Liver (tissue), 9 donors: Measurements from ENCODE around the gene TMEM53. TPM values are rescaled to one million over a fixed set of nuclear protein-coding genes. Genes with fewer than 3 reads are reported as not detected.

ENCODE experiments used
- DNase-seq: peaks from one replicate; pipeline ENCODE4 v3.0.0-alpha.2; 2017; ENCODE audit warnings: low spot score
- H3K27ac ChIP-seq, 2 donors: one replicate each; pipeline ENCODE4 v1.7.0; 2013; ENCODE audit warnings: inconsistent platforms in 2 of 2, low read length in 2 of 2, control low read depth in 1 of 2, low read depth in 1 of 2, mild to moderate bottlenecking in 1 of 2
- H3K27me3 ChIP-seq, 4 donors: one replicate each; pipeline versions ENCODE4 v1.6.1 to v1.7.0; 2013; ENCODE audit warnings: low read length in 3 of 4, inconsistent platforms in 1 of 4, mild to moderate bottlenecking in 1 of 4, moderate library complexity in 1 of 4; ENCODE audit not compliant: control insufficient read depth in 4 of 4, insufficient read depth in 4 of 4
- H3K36me3 ChIP-seq, 4 donors: one replicate each; pipeline versions ENCODE4 v1.6.1 to v1.7.0; 2013; ENCODE audit warnings: low read length in 3 of 4, mild to moderate bottlenecking in 3 of 4, low read depth in 1 of 4, moderate library complexity in 1 of 4; ENCODE audit not compliant: control insufficient read depth in 4 of 4, insufficient read depth in 3 of 4
- H3K4me1 ChIP-seq, 4 donors: one replicate each; pipeline versions ENCODE4 v1.6.1 to v1.7.0; 2013; ENCODE audit warnings: low read length in 3 of 4, mild to moderate bottlenecking in 3 of 4, moderate library complexity in 1 of 4; ENCODE audit not compliant: control insufficient read depth in 4 of 4, insufficient read depth in 4 of 4
- H3K4me3 ChIP-seq, 3 donors: one replicate each; pipeline versions ENCODE4 v1.6.1 to v1.7.0; 2013; ENCODE audit warnings: low read length in 3 of 3, control low read depth in 1 of 3, low read depth in 1 of 3, mild to moderate bottlenecking in 1 of 3
- H3K9ac ChIP-seq, 2 donors: one replicate each; pipeline ENCODE4 v1.7.0; 2013; ENCODE audit warnings: low read length in 2 of 2, mild to moderate bottlenecking in 2 of 2, moderate library complexity in 2 of 2, control low read depth in 1 of 2, low read depth in 1 of 2
- H3K9me3 ChIP-seq, 4 donors: one replicate each; pipeline versions ENCODE4 v1.6.1 to v1.7.0; 2013; ENCODE audit warnings: low read length in 3 of 4; ENCODE audit not compliant: control insufficient read depth in 4 of 4
- EGR1 ChIP-seq, 2 donors: IDR thresholded peaks; 2 replicates each; pipeline ENCODE4 v1.6.1; 2016 to 2018; ENCODE audit warnings: antibody characterized with exemption in 2 of 2, low read depth in 2 of 2
- FOXA1 ChIP-seq: IDR thresholded peaks from 2 replicates; pipeline ENCODE4 v1.6.1; 2016; ENCODE audit warnings: antibody characterized with exemption
- FOXA2 ChIP-seq: IDR thresholded peaks from 2 replicates; pipeline ENCODE4 v1.6.1; 2016; ENCODE audit warnings: antibody characterized with exemption
- GABPA ChIP-seq, 2 donors: IDR thresholded peaks in 1 of 2; conservative IDR thresholded peaks in 1 of 2; 2 replicates each; pipeline ENCODE4 v1.6.1; 2016; ENCODE audit warnings: antibody characterized with exemption in 2 of 2, mild to moderate bottlenecking in 1 of 2, moderate library complexity in 1 of 2
- HNF4A ChIP-seq, 2 donors: conservative IDR thresholded peaks; 2 replicates each; pipeline ENCODE4 v1.6.1; 2016; ENCODE audit warnings: antibody characterized with exemption in 2 of 2, mild to moderate bottlenecking in 2 of 2
- HNF4G ChIP-seq: IDR thresholded peaks from 2 replicates; pipeline ENCODE4 v1.6.1; 2016; ENCODE audit warnings: antibody characterized with exemption
- JUND ChIP-seq, 2 donors: IDR thresholded peaks; 2 replicates each; pipeline ENCODE4 v1.6.1; 2016; ENCODE audit warnings: antibody characterized with exemption in 2 of 2
- NR2F2 ChIP-seq: IDR thresholded peaks from 2 replicates; pipeline ENCODE4 v1.6.1; 2016; ENCODE audit warnings: antibody characterized with exemption
- RAD21 ChIP-seq, 2 donors: IDR thresholded peaks; 2 replicates each; pipeline ENCODE4 v1.6.1; 2016; ENCODE audit warnings: antibody characterized with exemption in 2 of 2, mild to moderate bottlenecking in 2 of 2
- RXRA ChIP-seq, 2 donors: IDR thresholded peaks; 2 replicates each; pipeline ENCODE4 v1.6.1; 2017 to 2018; ENCODE audit warnings: antibody characterized with exemption in 2 of 2, mild to moderate bottlenecking in 1 of 2
- SP1 ChIP-seq: IDR thresholded peaks from 2 replicates; pipeline ENCODE4 v1.6.1; 2018; ENCODE audit warnings: antibody characterized with exemption, mild to moderate bottlenecking
- TAF1 ChIP-seq: conservative IDR thresholded peaks from 2 replicates; pipeline ENCODE4 v1.6.1; 2016; ENCODE audit warnings: antibody characterized with exemption, mild to moderate bottlenecking
- YY1 ChIP-seq: IDR thresholded peaks from 2 replicates; pipeline ENCODE4 v1.6.1; 2016; ENCODE audit warnings: antibody characterized with exemption, mild to moderate bottlenecking
- WGBS: extraction: QIAGEN DNeasy Blood & Tissue Kit; methylation state at CpG from one replicate; pipeline ENCODE4 v1.1.7; 2013; 5-methylcytosine and 5-hydroxymethylcytosine counted together
- polyA plus RNA-seq, 2 donors: library from polyadenylated mRNA; stranded (reverse) in 1 of 2; unstranded in 1 of 2; fragments of 200-250 nt in 1 of 2; fragments of >200 nt in 1 of 2; fragmentation: Nextera tagmentation in 1 of 2; extraction: Ambion mirVana in 1 of 2; gene quantifications; one replicate each; pipeline versions ENCODE4 v1.2.1 to v1.2.3, GENCODE V29; 2013 to 2015
- total RNA-seq, 2 donors: library from RNA; depleted of rRNA; stranded (reverse); fragments of >200 nt; gene quantifications; one replicate each; pipeline ENCODE4 v1.2.3, GENCODE V29; 2014
- TF ChIP-seq, protein P1 (sequence below): IDR thresholded peaks from 2 replicates; pipeline ENCODE4 v1.6.1; 2016; ENCODE audit warnings: antibody characterized with exemption
- TF ChIP-seq, protein P2 (sequence below): IDR thresholded peaks from 2 replicates; pipeline ENCODE4 v1.6.1; 2016; ENCODE audit warnings: antibody characterized with exemption
- TF ChIP-seq, protein P3 (sequence below): IDR thresholded peaks from 2 replicates; pipeline ENCODE4 v1.6.1; 2016; ENCODE audit warnings: antibody characterized with exemption, mild to moderate bottlenecking
- TF ChIP-seq, protein P4 (sequence below): IDR thresholded peaks from 2 replicates; pipeline ENCODE4 v1.6.1; 2016; ENCODE audit warnings: antibody characterized with exemption
- TF ChIP-seq, protein P5 (sequence below): fragments of 150-350 bp; IDR thresholded peaks from 2 replicates; pipeline ENCODE4 v1.5.1; 2017; ENCODE audit warnings: improper control_type of control experiment, low read depth, low read length; ENCODE audit not compliant: missing input control
- donor health status: healthy.
- donor health status: healthy.
- donor health status: healthy.
- donor health status: healthy.
- donor health status: healthy.

The TMEM53 gene
- total and polyA plus RNA-seq, 4 donors, result 9.9 to 89.2 (median 29.4) TPM

DNA sequence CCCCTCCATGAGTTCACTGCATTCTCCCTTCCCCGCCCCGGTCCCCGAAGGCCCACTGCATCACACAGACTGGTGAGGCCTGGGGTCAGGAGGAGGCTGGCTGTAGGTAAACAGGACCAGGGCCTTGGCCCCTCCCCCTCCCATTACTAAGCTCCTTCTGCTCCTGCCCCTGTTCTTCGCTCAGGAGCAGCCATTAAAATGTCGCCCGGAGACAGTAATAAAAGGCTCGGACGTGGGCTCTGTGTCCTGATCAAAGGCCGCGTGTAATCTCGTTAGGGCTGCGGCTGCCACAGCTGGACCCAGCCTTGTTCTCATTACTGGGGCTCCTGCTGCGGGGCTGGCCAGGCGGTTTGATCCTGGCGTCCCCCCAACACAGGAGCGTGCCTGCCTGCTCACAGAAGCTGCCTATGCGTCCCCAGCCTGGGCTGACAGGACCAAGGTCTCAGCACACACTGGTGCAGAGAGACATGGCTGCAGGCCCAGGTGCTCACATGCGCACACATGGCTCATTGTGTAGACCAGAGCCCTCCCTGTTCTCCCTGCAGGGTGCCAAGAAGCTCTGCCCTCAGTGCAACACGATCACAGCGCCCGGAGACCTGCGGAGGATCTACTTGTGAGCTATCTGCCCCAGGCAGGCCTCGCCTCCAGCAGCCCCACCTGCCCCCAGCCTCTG is 24.0 kb downstream of the TMEM53 start:
- DNase-seq, result no peak
- no peak overlapping the region for H3K9ac ChIP-seq
- H3K27ac ChIP-seq, result no peak overlapping the region
- 67% methylated on average over 23 of the region's 23 CpGs for WGBS
- H3K4me1 ChIP-seq, result peaks cover 2 to 26% (median 9%) of the 10 kb centered on the region in 4 donors
- H3K4me3 ChIP-seq, result no peak overlapping the region
- H3K27me3 ChIP-seq, result no peaks in the 10 kb centered on the region
- H3K9me3 ChIP-seq, result no peaks in the 10 kb centered on the region
- TF ChIP-seq RXRA (IDR thresholded peaks at IDR 0.05) (no peak), SP1 (no peak), NR2F2 (no peak), YY1 (no peak), RAD21 (IDR thresholded peaks at IDR 0.05) (no peak), GABPA (IDR thresholded peaks at IDR 0.05 in 1 of 2, conservative IDR thresholded peaks at IDR 0.05 in 1 of 2) (no peak), FOXA2 (no peak), HNF4A (conservative IDR thresholded peaks at IDR 0.05) (no peak), HNF4G (no peak), TAF1 (no peak), EGR1 (IDR thresholded peaks at IDR 0.05; ENCODE audit: low read depth in 2 of 2) (no peak), FOXA1 (no peak), JUND (IDR thresholded peaks at IDR 0.05) (no peak)
- TF ChIP-seq, protein P1, sequence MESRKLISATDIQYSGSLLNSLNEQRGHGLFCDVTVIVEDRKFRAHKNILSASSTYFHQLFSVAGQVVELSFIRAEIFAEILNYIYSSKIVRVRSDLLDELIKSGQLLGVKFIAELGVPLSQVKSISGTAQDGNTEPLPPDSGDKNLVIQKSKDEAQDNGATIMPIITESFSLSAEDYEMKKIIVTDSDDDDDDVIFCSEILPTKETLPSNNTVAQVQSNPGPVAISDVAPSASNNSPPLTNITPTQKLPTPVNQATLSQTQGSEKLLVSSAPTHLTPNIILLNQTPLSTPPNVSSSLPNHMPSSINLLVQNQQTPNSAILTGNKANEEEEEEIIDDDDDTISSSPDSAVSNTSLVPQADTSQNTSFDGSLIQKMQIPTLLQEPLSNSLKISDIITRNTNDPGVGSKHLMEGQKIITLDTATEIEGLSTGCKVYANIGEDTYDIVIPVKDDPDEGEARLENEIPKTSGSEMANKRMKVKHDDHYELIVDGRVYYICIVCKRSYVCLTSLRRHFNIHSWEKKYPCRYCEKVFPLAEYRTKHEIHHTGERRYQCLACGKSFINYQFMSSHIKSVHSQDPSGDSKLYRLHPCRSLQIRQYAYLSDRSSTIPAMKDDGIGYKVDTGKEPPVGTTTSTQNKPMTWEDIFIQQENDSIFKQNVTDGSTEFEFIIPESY, result no peak
- TF ChIP-seq, protein P2, sequence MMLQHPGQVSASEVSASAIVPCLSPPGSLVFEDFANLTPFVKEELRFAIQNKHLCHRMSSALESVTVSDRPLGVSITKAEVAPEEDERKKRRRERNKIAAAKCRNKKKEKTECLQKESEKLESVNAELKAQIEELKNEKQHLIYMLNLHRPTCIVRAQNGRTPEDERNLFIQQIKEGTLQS, result no peak
- TF ChIP-seq, protein P3, sequence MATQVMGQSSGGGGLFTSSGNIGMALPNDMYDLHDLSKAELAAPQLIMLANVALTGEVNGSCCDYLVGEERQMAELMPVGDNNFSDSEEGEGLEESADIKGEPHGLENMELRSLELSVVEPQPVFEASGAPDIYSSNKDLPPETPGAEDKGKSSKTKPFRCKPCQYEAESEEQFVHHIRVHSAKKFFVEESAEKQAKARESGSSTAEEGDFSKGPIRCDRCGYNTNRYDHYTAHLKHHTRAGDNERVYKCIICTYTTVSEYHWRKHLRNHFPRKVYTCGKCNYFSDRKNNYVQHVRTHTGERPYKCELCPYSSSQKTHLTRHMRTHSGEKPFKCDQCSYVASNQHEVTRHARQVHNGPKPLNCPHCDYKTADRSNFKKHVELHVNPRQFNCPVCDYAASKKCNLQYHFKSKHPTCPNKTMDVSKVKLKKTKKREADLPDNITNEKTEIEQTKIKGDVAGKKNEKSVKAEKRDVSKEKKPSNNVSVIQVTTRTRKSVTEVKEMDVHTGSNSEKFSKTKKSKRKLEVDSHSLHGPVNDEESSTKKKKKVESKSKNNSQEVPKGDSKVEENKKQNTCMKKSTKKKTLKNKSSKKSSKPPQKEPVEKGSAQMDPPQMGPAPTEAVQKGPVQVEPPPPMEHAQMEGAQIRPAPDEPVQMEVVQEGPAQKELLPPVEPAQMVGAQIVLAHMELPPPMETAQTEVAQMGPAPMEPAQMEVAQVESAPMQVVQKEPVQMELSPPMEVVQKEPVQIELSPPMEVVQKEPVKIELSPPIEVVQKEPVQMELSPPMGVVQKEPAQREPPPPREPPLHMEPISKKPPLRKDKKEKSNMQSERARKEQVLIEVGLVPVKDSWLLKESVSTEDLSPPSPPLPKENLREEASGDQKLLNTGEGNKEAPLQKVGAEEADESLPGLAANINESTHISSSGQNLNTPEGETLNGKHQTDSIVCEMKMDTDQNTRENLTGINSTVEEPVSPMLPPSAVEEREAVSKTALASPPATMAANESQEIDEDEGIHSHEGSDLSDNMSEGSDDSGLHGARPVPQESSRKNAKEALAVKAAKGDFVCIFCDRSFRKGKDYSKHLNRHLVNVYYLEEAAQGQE, result no peak
- TF ChIP-seq, protein P4, sequence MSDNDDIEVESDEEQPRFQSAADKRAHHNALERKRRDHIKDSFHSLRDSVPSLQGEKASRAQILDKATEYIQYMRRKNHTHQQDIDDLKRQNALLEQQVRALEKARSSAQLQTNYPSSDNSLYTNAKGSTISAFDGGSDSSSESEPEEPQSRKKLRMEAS, result no peak
- TF ChIP-seq, protein P5, sequence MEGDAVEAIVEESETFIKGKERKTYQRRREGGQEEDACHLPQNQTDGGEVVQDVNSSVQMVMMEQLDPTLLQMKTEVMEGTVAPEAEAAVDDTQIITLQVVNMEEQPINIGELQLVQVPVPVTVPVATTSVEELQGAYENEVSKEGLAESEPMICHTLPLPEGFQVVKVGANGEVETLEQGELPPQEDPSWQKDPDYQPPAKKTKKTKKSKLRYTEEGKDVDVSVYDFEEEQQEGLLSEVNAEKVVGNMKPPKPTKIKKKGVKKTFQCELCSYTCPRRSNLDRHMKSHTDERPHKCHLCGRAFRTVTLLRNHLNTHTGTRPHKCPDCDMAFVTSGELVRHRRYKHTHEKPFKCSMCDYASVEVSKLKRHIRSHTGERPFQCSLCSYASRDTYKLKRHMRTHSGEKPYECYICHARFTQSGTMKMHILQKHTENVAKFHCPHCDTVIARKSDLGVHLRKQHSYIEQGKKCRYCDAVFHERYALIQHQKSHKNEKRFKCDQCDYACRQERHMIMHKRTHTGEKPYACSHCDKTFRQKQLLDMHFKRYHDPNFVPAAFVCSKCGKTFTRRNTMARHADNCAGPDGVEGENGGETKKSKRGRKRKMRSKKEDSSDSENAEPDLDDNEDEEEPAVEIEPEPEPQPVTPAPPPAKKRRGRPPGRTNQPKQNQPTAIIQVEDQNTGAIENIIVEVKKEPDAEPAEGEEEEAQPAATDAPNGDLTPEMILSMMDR, result no peak
- H3K36me3 ChIP-seq, result peaks cover 11 to 45% (median 13%) of the 10 kb centered on the region in 4 donors
